Measurements from ENCODE around the gene MAST4.

DNA sequence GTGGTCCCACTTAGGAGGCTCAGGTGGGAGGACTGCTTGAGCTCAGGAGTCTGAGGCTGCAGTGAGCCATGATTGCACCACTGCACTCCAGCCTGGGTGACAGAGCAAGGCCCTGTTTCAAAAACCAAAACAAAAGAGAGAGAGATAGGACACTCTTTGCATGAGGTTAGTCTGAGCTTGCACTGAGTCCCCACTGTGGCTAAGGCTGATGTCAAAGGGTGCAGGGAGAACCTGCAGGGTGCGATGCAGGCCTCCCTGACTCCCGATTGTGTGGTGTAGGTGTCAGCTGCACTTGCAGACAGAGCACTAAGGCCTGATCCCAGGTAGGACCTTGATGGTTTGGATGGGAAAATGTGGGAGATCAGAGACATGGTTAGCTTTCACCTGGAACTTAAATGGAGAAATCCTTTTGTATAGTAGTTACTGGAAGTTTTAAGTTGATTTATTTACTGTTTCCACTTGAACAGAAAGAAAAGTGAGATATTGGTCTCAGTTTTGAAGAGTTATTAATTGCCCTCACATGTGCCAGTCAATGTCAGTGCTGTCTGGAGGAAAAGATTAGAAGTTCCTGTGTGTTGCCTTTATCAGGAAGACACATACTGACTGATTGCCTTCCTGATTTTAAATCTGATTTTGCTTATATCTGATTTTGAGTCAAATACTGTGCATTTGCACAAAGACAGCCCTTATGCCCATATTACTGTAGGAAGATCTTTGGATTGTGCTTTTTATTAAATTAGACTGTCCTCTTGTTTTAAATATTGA, 260.0 kb downstream of the MAST4 start:
- TF ChIP-seq, protein P1, sequence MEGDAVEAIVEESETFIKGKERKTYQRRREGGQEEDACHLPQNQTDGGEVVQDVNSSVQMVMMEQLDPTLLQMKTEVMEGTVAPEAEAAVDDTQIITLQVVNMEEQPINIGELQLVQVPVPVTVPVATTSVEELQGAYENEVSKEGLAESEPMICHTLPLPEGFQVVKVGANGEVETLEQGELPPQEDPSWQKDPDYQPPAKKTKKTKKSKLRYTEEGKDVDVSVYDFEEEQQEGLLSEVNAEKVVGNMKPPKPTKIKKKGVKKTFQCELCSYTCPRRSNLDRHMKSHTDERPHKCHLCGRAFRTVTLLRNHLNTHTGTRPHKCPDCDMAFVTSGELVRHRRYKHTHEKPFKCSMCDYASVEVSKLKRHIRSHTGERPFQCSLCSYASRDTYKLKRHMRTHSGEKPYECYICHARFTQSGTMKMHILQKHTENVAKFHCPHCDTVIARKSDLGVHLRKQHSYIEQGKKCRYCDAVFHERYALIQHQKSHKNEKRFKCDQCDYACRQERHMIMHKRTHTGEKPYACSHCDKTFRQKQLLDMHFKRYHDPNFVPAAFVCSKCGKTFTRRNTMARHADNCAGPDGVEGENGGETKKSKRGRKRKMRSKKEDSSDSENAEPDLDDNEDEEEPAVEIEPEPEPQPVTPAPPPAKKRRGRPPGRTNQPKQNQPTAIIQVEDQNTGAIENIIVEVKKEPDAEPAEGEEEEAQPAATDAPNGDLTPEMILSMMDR (IDR thresholded peaks at IDR 0.05; ENCODE audit: low read depth, low read length): no peak
- no peak for TF ChIP-seq EZH2phosphoT487 (IDR thresholded peaks at IDR 0.05; ENCODE audit: low read depth)

Measured in OCI-LY3 (cell line).